ENCODE results near the gene CEPT1.

The CEPT1 gene

DNA sequence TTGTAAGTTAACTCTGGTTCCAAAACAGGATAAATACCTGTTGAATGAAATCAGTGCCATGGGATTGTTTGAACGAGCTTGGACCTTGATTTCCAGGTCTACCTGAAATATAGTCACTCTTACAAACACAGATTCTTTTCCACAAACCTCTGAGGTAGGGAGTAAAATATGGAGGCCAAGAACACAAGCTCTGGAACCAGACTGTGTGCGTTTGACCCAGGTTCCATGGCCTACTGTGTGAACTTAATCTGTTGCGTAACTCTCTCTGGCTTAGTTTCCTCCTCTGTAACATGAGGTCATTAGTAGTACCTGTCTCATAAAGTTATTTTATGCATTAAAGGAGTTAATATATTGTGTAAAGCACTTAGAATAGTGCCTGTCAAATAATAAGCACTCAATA is 35.3 kb downstream of the CEPT1 start:
- DNase-seq (ENCODE audit: low spot score), result no peak
- ChIA-PET POLR2A (ENCODE audit: low non-redundant PET) (no interaction called here), CTCF (no interaction called here)
- no peak overlapping the region for H3K27ac ChIP-seq
- no peak for TF ChIP-seq CTCF (conservative IDR thresholded peaks at IDR 0.05; ENCODE audit: low read depth)

- POLR2A ChIA-PET (ENCODE audit: low non-redundant PET), result no interaction called here
- CTCF ChIA-PET, result no interaction called here
Observed at GRCh38 chr1:111176678-111177077, 36.7 kb downstream of the CEPT1 start.

GRCh38 chr1:111179968-111180533 is 40.0 kb downstream of the CEPT1 start:
- no peak for DNase-seq (ENCODE audit: low spot score)
- no peak for TF ChIP-seq CTCF (conservative IDR thresholded peaks at IDR 0.05; ENCODE audit: low read depth)
- ChIA-PET POLR2A (ENCODE audit: low non-redundant PET) (no interaction called here), CTCF (no interaction called here)
- no peak overlapping the region for H3K27ac ChIP-seq

More at GRCh38 chr1:111176678-111177077, 36.7 kb downstream of the CEPT1 start:
- DNase-seq (ENCODE audit: low spot score), result no peak
- no peak overlapping the region for H3K27ac ChIP-seq
- TF ChIP-seq CTCF (conservative IDR thresholded peaks at IDR 0.05; ENCODE audit: low read depth), result no peak

- CTCF ChIA-PET, result no interaction called here
- no peak for TF ChIP-seq CTCF (conservative IDR thresholded peaks at IDR 0.05; ENCODE audit: low read depth)
- POLR2A ChIA-PET (ENCODE audit: low non-redundant PET), result no interaction called here
- DNase-seq (ENCODE audit: low spot score), result no peak
- no peak overlapping the region for H3K27ac ChIP-seq
Observed at GRCh38 chr1:111182052-111182451, 42.0 kb downstream of the CEPT1 start.

- POLR2A ChIA-PET (ENCODE audit: low non-redundant PET), result no interaction called here
- no peak for TF ChIP-seq CTCF (conservative IDR thresholded peaks at IDR 0.05; ENCODE audit: low read depth)
- CTCF ChIA-PET, result interaction anchor here (0.5 to 1.2 kb wide), 3 partner anchors 22 to 504 kb away, joined by 3 read pairs; no protein-coding TSS in a partner anchor
- H3K27ac ChIP-seq, result no peak overlapping the region
- no peak for DNase-seq (ENCODE audit: low spot score)
Observed at GRCh38 chr1:111183308-111184069, 43.5 kb downstream of the CEPT1 start.

- ChIA-PET POLR2A (ENCODE audit: low non-redundant PET) (no interaction called here), CTCF (no interaction called here)
- DNase-seq (ENCODE audit: low spot score), result no peak
- no peak overlapping the region for H3K27ac ChIP-seq
- no peak for TF ChIP-seq CTCF (conservative IDR thresholded peaks at IDR 0.05; ENCODE audit: low read depth)
Observed at GRCh38 chr1:111184663-111185062, 44.6 kb downstream of the CEPT1 start.
